Stimulated activated CD8-positive, alpha-beta memory T cell treated with anti-CD3 and anti-CD28 coated beads, Interleukin-15, amount 100 ng/mL, for 48 hours (primary cell): ENCODE measurements around the gene TECPR2.

ENCODE experiments used
- DNase-seq, 2 donors: peaks; one replicate each; pipeline ENCODE4 v3.0.0-alpha.2; 2020; ENCODE audit warnings: low read depth in 2 of 2

TECPR2 gene

DNA sequence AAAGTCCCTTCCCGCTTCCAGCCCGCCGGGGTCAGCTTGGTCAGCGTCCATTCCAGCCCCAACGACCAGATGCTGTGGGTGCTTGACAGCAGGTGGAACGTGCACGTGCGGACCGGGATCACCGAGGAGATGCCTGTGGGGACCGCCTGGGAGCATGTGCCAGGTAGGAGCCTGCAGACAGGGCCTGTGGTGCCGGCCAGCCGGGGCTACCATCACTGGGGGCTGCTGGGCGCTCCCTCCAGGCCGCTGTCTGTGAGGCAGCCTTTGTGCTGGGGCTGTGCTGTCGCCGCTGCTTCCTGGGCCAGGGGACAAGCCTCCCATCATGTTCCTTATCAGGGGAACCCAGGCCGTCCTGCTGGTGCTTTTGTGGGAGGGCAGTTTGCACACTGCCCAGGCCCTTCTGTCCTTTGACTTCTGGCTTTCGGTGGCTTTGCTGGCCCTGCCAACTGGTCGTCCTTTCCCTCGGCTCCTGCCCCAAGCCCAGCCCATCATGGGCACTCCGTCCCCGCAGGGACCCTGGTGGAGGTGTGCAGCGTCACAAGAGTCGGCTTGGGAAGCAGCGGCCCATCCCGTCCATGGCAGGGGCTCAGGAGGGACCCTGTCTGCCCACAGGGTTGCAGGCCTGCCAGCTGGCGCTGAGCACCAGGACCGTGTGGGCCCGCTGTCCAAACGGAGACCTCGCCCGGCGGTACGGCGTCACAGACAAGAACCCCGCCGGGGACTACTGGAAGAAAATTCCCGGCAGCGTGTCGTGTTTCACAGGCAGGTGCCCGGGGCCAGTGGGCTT is 134.4 kb downstream of the TECPR2 start:
- DNase-seq: no peak

DNA sequence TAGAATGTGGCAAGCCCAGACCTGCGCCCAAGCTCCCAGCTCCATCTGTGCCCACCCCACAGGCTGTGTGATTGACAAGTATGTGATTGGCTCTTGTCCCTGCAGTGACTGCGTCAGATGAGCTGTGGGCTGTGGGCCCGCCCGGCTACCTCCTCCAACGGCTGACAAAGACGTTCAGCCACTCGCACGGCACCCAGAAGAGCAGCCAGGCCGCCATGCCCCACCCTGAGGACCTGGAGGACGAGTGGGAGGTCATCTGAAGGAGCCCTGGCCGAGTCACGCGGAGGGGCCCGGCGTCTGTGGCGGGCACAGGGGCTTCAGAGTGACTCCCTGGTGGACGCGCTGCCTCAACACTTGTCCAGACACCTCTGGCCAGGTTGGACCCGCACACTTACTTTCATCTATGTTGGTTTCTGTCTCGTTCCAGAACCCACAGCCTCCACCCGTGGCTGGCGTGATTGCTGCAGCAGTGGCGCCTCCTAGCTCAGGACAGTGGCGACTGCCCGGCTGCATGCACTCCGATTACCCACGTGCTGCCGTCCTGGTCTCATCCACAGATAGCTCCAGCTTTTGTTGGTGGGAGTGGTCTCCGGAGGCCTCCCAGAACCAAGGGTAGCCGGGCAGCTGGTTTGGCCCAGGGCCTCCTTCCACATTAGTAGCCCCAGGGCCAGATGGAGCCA is 135.4 kb downstream of the TECPR2 start:
- no peak for DNase-seq

DNA sequence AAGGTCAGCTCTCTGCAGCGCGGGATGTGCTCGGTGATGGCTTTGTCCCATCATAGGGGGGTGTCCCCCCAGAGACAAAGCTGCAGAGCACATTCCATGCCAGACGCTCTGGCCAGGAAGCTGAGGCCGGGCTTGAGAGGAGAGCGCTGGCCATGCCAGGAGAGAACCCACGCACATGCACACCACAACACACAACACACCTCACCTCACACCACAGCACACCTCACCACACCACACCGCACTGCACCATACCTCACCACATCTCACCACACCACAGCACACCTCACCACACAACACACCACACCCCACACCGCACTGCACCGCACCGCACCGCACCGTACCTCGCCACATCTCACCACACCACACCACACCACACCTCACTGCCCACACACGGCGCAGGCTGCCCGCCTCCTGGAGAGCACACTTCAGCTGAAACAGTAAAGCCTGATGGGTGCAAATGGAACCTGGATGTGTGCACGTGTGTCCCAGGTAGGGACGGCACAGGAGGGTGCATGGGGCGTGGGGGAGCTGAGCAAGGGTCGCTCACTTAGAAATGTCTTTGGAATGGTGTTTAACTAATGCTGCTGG is 136.0 kb downstream of the TECPR2 start:
- no peak for DNase-seq

DNA sequence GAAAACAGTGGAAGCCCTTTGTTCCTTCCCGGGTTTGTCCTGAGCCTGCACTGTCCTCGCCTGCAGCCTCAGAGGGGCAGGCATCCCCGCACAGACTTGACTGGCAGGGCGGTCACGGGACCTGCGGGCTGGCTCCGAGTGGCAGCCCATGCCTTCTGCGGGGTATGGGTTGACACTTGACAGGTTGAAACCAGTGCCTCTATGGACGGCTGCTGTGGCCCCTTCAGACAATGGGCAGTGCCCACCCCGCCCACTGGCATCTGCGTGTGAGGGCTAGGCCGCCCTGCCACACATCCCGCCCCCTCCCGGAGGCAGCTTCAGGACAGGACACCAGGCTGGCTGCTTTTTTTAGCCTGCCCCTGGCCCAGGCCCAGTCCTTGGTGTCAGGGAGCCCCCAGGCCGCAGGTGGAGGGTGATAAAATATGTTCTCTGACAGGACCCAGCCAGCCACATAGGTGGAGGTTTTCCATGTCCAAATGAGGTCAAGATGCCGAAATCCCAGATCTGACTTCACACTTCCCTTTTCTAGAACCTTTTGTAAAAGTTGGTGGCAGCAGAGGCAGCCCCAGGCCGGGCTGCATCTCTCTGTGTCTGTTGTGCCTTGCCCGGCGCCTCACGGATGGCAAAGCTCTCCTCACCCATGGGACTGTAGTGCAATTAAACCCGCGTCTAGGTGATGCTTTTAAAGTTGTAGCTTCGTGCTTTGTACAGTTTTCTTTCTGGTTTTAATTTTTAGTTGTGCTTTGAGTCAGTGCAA is 136.8 kb downstream of the TECPR2 start:
- no peak for DNase-seq

DNA sequence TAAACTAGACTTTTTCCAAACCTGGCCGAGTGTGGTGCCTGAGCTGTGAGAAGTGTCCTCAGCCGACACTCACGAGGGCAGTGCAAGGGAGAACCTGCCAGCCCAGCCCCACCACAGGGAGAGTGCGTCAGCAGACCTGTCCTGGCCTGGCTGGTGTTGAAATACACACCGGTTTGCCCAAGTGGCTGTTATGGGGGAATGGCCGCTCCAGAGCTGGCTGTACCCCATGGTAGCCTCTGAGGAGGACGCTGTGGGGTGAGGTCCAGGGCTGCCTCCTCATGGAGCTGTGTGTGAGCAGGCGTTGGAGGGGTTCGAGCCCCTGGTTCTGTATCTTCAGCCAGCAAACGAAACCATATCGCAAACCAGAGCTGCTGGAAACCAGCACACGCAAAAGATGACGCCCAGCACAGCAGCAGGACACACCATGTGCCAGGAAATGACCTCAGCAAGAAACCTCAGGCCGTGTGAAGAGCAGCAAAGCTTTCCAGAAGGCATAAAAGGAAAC is 137.5 kb downstream of the TECPR2 start:
- no peak for DNase-seq

DNA sequence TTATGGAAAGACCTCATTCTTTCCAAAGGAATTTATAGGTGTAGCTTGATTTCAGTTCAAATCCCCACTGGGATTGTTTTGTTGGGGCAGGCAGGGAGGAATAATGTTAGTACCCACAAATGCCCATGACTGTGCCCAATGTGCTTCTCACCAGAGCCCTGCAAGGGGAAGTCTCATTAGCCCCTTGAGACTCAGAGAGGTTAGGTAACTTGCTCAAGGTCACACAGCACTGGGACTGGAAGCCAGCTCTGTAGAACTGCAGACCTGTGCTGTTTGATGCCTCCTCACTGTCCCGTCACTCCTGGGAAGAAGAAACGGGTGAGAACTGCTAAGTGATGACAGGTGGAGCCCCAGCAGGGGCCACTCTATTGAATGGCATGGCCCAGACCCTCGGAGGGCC is 138.0 kb downstream of the TECPR2 start:
- no peak for DNase-seq

DNA sequence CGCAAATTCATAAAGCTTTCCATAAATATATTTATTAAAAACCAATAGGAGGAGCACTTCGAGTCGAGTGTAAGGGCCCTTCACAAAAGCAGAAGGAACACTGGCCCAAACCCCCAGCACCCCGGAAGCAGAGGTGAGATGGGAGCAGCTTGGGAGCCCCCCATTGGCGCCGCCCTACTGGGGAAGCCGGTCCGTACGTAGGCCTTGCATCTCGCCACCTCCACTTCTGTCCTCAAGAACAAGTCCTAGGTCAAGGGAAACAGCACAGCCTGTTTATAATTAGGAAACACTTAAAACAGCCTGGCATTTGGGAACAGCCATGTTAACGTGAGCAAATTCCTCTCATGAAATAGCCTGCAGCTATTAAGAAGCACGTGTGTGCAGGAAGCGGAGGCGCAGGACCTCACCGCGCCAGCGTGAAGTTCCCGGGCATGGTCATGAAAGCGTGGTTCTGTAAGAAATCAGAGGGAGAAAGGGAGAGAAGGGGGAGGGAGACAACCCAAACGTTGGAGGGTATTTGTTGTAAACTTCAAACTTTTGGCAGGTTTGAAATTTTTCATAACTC is 139.1 kb downstream of the TECPR2 start:
- DNase-seq: no peak

DNA sequence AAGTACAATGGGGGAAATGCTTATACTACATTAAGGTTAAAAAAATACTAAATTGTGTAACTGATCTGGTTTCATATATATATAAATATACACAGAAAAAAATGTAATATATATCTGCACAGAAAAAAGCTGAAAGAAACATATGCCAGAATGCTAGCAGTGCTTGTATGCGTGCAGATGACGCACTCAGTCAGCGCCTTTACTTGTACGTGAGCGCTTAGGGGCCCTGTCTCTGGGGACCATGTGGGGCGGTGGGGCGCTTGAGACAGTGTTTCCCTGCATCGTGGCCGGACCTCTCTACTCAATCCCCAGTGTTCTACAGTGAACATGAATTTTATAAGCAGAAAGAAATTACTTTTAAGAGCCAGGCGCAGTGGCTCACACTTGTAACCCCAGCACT is 139.8 kb downstream of the TECPR2 start:
- DNase-seq: no peak

DNA sequence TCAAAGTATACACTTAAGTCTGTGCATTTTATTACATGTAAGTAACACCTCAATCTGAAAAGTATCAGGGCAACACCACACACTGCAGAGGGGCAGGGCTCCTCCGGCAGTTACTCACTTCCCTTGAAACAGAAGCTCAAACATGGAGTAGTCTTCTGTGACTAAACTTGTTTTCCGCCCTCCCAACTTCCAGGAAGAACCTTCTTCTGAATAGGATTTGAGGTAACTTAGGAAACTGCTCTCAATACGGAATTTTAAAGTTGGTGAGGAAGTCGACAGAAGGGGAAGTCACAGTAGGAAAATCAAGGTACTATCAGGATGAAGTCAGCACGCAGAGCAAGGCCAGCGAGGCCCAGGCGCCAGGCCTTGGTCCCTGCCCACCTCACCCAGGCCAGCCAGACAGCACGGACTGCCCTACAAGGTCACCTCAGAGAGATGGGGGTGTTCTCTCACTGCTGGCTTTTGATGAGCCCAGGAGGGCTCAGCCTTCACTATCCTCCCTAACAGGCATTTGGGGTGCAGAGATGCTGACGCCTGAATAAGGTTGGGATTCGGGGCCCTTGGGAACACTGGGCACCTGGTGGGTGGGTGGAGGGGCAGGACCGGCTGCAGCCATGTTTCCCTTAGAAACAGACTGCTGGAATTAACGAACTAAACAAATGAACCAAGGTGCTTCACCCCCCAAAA is 141.0 kb downstream of the TECPR2 start:
- no peak for DNase-seq

DNA sequence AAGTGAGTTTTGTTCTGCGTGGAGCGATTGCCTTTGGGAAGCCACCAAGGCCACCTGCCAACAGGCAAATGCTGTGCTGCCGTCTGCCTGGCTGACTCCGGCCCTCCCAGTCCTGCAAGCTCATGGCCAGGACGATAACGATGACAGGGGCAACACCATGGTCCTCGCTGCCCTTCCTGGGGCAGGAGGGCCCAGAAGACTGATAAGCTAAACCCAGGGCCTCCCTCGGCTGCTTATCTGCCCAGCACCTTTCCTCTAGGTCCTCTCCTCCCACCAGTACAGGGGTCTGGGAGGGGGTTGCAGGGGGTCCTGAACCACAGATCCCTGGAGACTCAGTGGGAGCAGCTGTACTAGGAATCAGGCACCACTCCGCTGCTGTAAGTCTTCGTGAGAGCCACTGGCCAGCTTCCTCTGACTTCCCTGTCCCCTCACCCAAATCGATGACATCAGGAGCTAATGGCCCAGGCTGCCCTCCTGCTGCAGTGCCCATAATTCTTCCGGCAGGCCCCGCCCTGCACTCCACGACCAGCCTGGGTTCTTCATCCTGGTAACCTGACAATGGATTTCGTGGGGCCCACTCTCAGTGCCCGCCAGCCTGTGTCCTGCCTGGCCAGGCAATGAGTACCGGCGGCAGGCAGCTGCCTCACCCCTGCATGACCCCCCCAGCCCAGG is 141.7 kb downstream of the TECPR2 start:
- no peak for DNase-seq

DNA sequence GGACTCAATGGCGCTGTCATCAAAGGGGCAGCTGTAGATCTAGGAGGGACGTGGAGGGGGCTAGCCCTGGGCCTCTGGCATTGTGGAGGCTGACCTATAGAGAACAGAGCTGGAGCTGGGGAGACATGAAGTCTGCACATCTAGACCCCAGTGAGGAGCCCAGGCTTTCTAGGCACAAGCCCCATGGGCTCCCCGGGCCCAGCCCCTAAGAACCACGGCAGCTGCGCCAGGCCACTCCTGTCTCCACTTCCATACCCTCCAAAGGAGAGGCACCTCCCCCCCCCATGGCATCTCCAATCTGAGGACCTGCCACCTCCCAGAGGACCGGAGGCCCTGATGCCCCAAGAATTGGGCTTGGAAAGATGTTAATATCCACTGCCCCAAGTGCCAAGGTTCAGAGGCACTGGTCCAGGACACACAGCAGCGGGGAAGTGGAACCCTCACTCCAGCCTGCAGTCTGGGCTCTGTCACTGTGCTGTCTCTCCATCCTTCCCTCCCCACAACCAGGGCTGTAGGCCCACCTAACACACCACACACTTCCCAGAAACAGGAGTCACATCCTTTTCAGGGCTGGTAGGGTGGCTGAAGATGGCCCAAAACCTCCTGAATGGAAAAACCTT is 142.4 kb downstream of the TECPR2 start:
- no peak for DNase-seq

DNA sequence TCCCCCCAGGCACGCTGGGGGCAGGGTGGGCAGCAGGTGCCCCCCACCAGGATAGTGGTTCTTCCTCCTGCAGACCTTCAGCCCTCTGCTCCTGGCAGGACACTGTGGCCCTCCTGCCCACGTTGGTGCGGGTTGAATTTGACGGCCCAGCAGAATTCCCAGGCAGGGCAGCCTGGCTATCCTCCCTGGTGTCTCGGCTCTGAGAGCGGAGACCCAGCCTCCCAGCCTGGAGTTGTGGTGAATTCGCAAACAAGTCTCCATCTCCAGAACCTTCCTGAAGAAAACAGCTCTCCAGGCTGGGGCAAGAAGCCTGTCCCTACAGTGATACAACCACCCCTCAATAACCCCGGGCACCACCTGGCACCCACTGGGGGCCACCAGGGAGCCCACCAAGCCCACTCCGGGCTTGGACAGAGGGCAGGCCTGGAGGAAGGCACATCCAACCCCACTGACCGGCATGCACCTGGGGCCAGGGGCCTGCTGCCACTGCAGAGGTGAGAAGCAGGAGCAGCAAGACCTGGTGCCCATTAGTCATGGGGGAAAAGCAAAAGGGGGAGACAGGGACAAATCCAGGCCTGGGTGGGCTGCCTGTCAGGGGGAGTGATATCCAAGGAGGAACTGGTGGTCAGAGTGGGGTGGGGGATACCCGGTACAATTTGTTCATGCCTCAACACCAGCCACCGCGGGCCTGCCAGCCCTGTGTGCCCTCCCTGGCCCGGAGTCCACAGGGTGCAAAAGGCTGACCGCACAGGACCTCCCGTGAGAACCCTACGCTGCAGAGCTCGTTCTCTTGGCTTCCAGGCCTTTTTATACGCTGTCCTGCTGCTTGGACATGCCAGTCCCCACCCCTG is 143.3 kb downstream of the TECPR2 start:
- no peak for DNase-seq

DNA sequence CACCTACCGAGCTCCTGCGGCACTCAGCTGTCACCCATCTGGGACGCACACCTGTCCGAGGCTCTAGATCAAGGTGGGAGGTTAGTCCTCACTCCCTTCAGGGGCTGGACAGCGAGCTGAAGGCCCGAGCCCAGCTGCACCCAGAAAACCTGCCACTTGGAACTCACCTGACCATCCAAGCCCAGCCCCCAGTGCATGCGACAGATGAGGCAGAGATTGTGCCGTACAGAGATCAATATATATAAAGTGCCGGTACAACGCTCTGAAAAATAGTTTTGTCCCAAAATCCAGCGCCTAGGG is 143.8 kb downstream of the TECPR2 start:
- DNase-seq: no peak

DNA sequence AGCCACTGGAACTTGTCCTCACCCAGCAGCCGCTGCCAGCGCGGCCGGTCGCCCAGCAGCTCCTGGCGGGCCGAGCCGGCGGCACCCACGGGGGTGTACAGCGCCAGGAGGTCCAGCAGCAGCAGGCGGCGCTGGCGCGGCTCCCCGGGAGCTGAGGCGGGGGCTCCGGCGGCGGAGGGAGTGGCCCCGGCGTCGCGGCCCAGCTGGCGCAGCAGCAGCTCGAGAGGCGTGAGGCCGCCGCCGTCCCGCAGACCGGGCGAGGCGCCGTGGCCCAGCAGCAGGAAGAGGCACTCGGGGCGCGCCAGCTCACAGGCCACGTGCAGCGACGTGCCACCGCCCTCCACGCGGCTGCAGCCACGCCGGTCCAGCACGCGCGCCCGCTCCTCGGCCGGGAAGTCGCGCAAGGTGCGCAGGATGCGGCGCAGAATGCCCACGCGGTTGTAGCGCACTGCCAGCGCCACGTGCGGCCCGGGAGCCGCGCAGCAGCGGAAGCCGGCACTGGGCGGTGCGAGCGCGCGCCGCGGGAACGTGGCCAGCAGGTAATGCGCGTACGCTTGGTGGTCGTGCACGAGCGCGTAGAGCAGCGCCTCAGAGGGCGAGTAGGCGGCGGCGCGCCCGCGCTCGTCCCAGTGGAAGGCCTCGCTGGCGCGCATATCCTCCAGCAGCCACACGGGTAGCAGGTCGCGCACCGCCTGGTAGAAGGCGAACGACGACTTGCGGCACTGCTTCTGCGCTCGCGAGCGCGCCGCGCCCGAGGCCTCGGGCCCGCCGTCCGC is 144.5 kb downstream of the TECPR2 start:
- no peak for DNase-seq

DNA sequence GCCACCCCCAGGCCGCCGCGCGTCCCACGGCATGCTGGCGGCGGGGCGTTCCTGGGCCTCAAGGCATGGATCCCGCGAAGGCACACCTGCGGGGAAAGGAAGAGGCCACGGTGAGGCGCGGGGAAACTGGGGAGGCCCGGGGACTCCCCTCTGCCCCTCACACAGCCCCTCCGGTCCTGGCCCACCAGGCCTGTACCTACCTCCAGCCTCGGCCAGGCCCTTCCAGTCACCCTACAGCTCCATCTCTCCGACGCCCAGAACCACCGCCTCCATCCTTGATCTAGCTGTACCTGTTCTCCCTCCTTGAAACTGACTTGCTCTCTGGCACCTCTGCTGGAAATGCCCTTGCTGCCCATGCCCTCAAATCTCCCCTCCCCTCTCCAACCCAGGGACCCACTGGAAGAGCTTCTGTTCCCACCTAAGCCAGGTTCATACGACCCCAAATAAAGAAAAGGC is 145.1 kb downstream of the TECPR2 start:
- no peak for DNase-seq

DNA sequence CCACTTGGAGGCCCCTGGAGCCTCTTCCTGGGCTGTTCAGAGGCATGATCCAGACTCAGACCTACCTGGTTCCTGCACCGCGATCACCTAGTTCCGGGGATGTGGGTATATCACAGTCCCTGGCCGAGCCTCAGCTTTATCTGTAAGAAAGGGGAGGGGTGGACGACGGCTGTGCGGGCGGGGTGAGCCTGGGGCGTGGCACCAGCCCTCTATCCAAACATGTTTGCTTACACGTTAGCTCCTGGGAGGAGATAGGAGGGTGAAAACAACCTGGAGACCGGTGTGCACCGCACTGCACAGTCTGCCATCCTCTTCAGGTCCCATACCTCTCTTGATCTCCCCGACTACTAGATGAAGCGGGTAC is 145.7 kb downstream of the TECPR2 start:
- no peak for DNase-seq

DNA sequence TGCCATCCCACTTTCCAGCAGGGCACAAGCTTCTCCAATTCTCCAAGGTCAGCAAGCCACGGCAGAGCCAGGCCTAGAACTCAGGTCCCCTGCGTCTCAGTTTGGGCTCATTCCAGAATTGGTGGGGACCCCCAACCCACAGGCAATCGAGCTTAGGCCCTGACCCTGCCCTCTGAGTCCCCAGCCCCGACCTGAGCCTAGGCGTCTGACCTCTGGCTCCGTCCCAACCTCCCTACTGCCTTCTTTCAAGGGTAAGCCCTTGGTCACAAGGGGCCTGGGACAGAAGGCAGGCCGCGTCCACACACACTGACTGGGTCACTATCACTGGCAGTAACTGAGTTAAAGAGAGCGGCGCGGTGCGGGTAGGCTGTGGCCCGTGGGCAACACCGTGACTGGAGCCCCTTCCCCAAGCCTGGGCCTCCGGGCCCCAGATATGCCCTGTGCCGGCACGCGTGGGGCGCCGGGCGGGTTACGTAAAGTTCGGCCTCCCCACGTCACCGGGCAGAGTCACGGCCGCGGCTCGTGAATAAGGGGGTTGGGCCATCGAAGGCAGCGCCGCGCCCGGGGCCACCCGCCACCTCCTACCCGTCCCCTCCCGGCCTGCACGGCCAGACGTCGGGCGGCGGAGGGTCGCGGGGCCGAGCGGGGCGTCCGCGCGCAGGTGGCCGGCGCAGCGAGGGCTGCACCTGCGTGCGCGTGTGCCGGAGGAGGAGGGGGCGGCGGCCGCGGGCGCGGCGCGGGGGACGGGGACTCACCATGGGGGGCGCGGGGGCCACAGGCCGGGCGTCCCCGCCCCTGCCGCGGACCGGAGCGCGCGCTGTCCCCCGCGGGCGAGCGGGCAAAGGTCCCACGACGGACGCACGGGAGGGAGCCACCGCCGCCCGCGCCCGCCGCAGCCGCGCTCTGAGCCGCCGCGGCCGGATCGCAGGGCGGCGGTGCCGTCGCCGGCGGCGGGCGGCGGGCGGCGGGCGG is 146.3 kb downstream of the TECPR2 start:
- DNase-seq: no peak
